IMR-90 (cell line): Measurements from ENCODE around the gene CENPM. TPM values are rescaled to one million over a fixed set of nuclear protein-coding genes. Genes with fewer than 3 reads are reported as not detected.

ENCODE experiments used
- ATAC-seq: fragments of 200-7000 bp; cut with Tn5 transposase; 2 replicates; pipeline ENCODE4 v1.9.1; 2020; ENCODE audit warnings: low read depth, mild to moderate bottlenecking, moderate library complexity
- BruUV-seq: library from RNA; stranded (reverse); fragments of 400-500 nt; replicated peaks from 2 replicates; lab custom pipeline; 2021; lab: Mats Ljungman, UMichigan
- CTCF ChIA-PET: fragments of 300-600 bp; formaldehyde crosslinking; extraction: SDS; loops from one replicate; lab custom pipeline; 2021; ENCODE audit warnings: antibody characterized with exemption; lab: Yijun Ruan, JAX
- POLR2A ChIA-PET: fragments of 300-600 bp; sonication (Branson Sonifier 250); formaldehyde crosslinking; loops from one replicate; lab custom pipeline; 2022; ENCODE audit warnings: antibody characterized with exemption; ENCODE audit not compliant: unreplicated experiment; lab: Charles Lee
- DNase-seq: peaks from one replicate; pipeline ENCODE4 v3.0.0; 2013
- H2AFZ ChIP-seq: replicated peaks from 2 replicates; pipeline ENCODE3; 2013; ENCODE audit warnings: low read length, mild to moderate bottlenecking; ENCODE audit not compliant: poor library complexity
- H2AK5ac ChIP-seq: 2 replicates; pipeline ENCODE4 v1.6.1; 2013; ENCODE audit warnings: low read depth, low read length, inconsistent platforms
- H2AK9ac ChIP-seq: replicated peaks from 2 replicates; pipeline ENCODE3; 2013; ENCODE audit warnings: mild to moderate bottlenecking, low read depth, low read length, moderate library complexity; ENCODE audit not compliant: poor library complexity
- H2BK120ac ChIP-seq: 2 replicates; pipeline ENCODE4 v1.6.1; 2013; ENCODE audit warnings: low read depth, low read length, inconsistent platforms
- H2BK15ac ChIP-seq: 3 replicates; pipeline ENCODE4 v1.6.1; 2013; ENCODE audit warnings: low read depth, low read length, inconsistent platforms
- H2BK20ac ChIP-seq: 2 replicates; pipeline ENCODE4 v1.6.1; 2013; ENCODE audit warnings: low read depth, mild to moderate bottlenecking, inconsistent platforms, low read length, moderate library complexity
- H2BK5ac ChIP-seq: 2 replicates; pipeline ENCODE4 v1.6.1; 2013; ENCODE audit warnings: mild to moderate bottlenecking, low read depth, low read length, inconsistent platforms; ENCODE audit not compliant: poor library complexity, severe bottlenecking
- H3K14ac ChIP-seq: replicated peaks from 2 replicates; pipeline ENCODE4 v1.6.1; 2013; ENCODE audit warnings: low read depth, low read length, inconsistent platforms
- H3K18ac ChIP-seq: 2 replicates; pipeline ENCODE4 v1.6.1; 2013; ENCODE audit warnings: low read depth, low read length, control low read depth
- H3K23ac ChIP-seq: 2 replicates; pipeline ENCODE4 v1.6.1; 2013; ENCODE audit warnings: low read depth, low read length, inconsistent platforms
- H3K27ac ChIP-seq: 2 replicates; pipeline ENCODE4 v1.5.1; 2013; ENCODE audit warnings: mild to moderate bottlenecking, control low read depth, low read length; ENCODE audit not compliant: insufficient read depth
- H3K27me3 ChIP-seq: 2 replicates; pipeline ENCODE4 v1.6.1; 2013; ENCODE audit warnings: low read length; ENCODE audit not compliant: control insufficient read depth, insufficient read depth
- H3K36me3 ChIP-seq: 2 replicates; pipeline ENCODE4 v1.6.1; 2013; ENCODE audit warnings: low read length, mixed read lengths; ENCODE audit not compliant: control insufficient read depth, insufficient read depth
- H3K4ac ChIP-seq: 2 replicates; pipeline ENCODE4 v1.6.1; 2013; ENCODE audit warnings: low read depth, low read length, inconsistent platforms
- H3K4me1 ChIP-seq: 2 replicates; pipeline ENCODE4 v1.6.1; 2013; ENCODE audit warnings: low read length, mixed read lengths; ENCODE audit not compliant: control insufficient read depth, insufficient read depth
- H3K4me2 ChIP-seq: 2 replicates; pipeline ENCODE4 v1.6.1; 2013; ENCODE audit warnings: low read depth, mild to moderate bottlenecking, control low read depth, low read length, moderate library complexity
- H3K4me3 ChIP-seq: 2 replicates; pipeline ENCODE4 v1.5.1; 2013; ENCODE audit warnings: low read depth, mild to moderate bottlenecking, control low read depth, low read length, moderate library complexity; ENCODE audit not compliant: insufficient read depth
- H3K56ac ChIP-seq: 2 replicates; pipeline ENCODE4 v1.6.1; 2013; ENCODE audit warnings: low read length, inconsistent platforms; ENCODE audit not compliant: insufficient read depth; ENCODE audit errors: extremely low read depth
- H3K79me1 ChIP-seq, 2 experiments: 2 replicates each; pipeline ENCODE4 v1.6.1; 2013; ENCODE audit warnings: low read length in 2 of 2, inconsistent platforms in 1 of 2, low read depth in 1 of 2
- H3K9ac ChIP-seq: 2 replicates; pipeline ENCODE4 v1.6.1; 2013; ENCODE audit warnings: low read depth, low read length, control low read depth
- H3K9me1 ChIP-seq: 2 replicates; pipeline ENCODE4 v1.6.1; 2013; ENCODE audit warnings: low read length, inconsistent platforms; ENCODE audit not compliant: insufficient read depth
- H3K9me3 ChIP-seq: 2 replicates; pipeline ENCODE4 v1.6.1; 2013; ENCODE audit warnings: low read length; ENCODE audit not compliant: control insufficient read depth, insufficient read depth
- H4K20me1 ChIP-seq: 2 replicates; pipeline ENCODE4 v1.6.1; 2013; ENCODE audit warnings: low read length, inconsistent platforms; ENCODE audit not compliant: insufficient read depth
- H4K5ac ChIP-seq: 2 replicates; pipeline ENCODE4 v1.6.1; 2013; ENCODE audit warnings: mild to moderate bottlenecking, low read depth, low read length, control low read depth
- H4K8ac ChIP-seq, 2 experiments: 2 replicates each; pipeline ENCODE4 v1.6.1; 2013; ENCODE audit warnings: low read depth in 2 of 2, low read length in 2 of 2, control low read depth in 1 of 2, inconsistent platforms in 1 of 2
- H4K91ac ChIP-seq: 2 replicates; pipeline ENCODE4 v1.6.1; 2013; ENCODE audit warnings: low read depth, low read length, inconsistent platforms; ENCODE audit not compliant: insufficient read depth
- POLR2A ChIP-seq: IDR thresholded peaks from 2 replicates; pipeline ENCODE4 v1.6.1; 2012; ENCODE audit warnings: mild to moderate bottlenecking, low read depth, low read length
- USF2 ChIP-seq: fragments of 150-350 bp; IDR thresholded peaks from 2 replicates; pipeline ENCODE4 v1.6.1; 2017; ENCODE audit warnings: mild to moderate bottlenecking, antibody characterized with exemption, low read length, low read depth
- WGBS, 2 experiments: methylation state at CpG; one replicate each; pipeline versions ENCODE4 v1.1.5 to v1.1.7; 2013; ENCODE audit warnings: missing lambda C conversion rate in 2 of 2; ENCODE audit not compliant: insufficient read length in 1 of 2; ENCODE audit errors: extremely low coverage in 2 of 2; 5-methylcytosine and 5-hydroxymethylcytosine counted together
- dilution Hi-C: fragments of 300-500 bp; cut with HindIII; formaldehyde crosslinking; loops from one replicate; pipeline ENCODE4 v1.14.3; 2018; ENCODE audit warnings: low sequenced_read_pairs; ENCODE audit not compliant: unreplicated experiment
- in situ Hi-C: fragments of 300-500 bp; cut with MboI; formaldehyde crosslinking; loops from 3 replicates; pipeline ENCODE4 v1.14.3; 2019; ENCODE audit warnings: low sequenced_read_pairs, inconsistent platforms, mixed read lengths
- intact Hi-C: fragments of 100-400 bp; cut with micrococcal nuclease; formaldehyde crosslinking; loops from 2 replicates; pipeline ENCODE4 v1.10.0; 2022
- polyA plus RNA-seq, 3 experiments: library from polyadenylated mRNA; depleted of rRNA; stranded (reverse); fragments of >200 nt; gene quantifications; 2 replicates each; pipeline ENCODE4 v1.2.3, GENCODE V29; 2012; ENCODE audit warnings: low replicate concordance in 1 of 3
- total RNA-seq: library from RNA; depleted of rRNA; stranded (reverse); fragments of >200 nt; gene quantifications from 2 replicates; pipeline ENCODE4 v1.2.3, GENCODE V29; 2012

CENPM gene
- total and polyA plus RNA-seq, 2 of the 4 experiments (the other 2 are of a cell fraction): 18.1 to 20.1 TPM

DNA sequence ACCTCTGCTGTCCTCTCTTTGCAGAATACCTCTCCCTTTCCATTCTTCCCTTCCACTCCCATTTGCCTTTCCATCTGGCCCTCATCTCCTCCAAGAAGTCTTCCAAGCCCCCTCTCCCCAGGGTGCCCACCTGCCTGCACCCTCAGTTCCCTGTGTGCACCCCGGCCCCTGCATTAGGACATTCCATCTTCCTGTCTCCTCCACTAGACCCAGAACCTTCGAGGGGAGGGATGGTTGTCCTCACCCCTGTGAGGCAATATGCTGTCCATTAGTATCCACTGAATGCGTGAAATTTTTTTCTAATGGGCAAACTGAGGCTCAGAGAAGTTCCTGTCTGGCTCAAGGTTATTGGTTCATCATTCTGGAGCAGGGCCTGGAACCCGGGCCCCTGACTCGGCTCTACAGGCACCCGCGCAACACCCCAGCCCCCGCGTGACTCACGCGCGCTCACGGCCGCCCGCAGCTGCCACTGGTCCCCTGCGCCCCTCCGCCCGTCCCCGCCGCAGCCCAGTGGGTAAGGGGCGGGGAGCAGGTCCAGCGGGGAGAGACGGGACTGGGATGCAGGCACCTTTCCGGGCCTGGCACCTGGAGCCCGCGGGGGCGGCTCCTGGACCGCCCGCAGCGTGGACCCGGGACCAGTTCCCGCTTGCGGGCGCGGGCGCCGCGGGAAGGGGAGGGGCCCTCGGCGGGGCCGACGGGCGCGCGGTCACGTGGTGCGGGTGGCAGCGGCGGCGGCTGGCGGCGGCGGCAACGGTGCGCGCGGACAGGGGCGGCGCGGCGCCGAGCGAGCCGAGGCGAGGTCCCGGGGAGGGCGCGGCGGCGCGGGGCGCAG lies 29.3 kb upstream of the CENPM start:
- Histone ChIP-seq H4K91ac (no peak overlapping the region), H3K9me3 (no peaks in the 10 kb centered on the region), H3K27me3 (peaks cover 68% of the 10 kb centered on the region), H4K20me1 (no peaks in the 10 kb centered on the region), H3K9me1 (no peaks in the 10 kb centered on the region), H2AFZ (peak overlapping the region; percentile 80), H3K4me3 (peak overlapping the region; percentile 30), H3K36me3 (no peaks in the 10 kb centered on the region), H3K4ac (no peak overlapping the region), H3K14ac (no peak overlapping the region), H2AK5ac (no peak overlapping the region), H2BK5ac (no peak overlapping the region), H4K5ac (no peak overlapping the region), H4K8ac (no peak overlapping the region), H3K79me1 (no peaks in the 10 kb centered on the region), H2BK15ac (no peak overlapping the region), H3K23ac (no peak overlapping the region), H3K4me2 (peak overlapping the region; percentile 82; the same call in 1 of the 2 replicates), H3K4me1 (no peaks in the 10 kb centered on the region; the same call in 1 of the 2 replicates), H2BK120ac (no peak overlapping the region), H2AK9ac (peak overlapping the region; percentile 42), H3K27ac (no peak overlapping the region), H3K9ac (no peak overlapping the region), H3K18ac (no peak overlapping the region), H2BK20ac (no peak overlapping the region), H3K56ac (no peak overlapping the region)
- BruUV-seq: no TSS peak
- TF ChIP-seq POLR2A (no peak), USF2 (peak; percentile 72)
- WGBS, 2 experiments: 3% methylated on average over 17 of the region's 72 CpGs; no CpG with 5 or more reads in 1 of the 2 experiments
- intact Hi-C loops: no loop called here
- POLR2A ChIA-PET: no interaction called here
- ATAC-seq: peak; percentile 78
- DNase-seq: no peak
- in situ Hi-C loops: no loop called here
- dilution Hi-C loops: no loop called here
- CTCF ChIA-PET: no interaction called here
